ENCODE measurements around the gene NAA60. TPM values are rescaled to one million over a fixed set of nuclear protein-coding genes. Genes with fewer than 3 reads are reported as not detected.

Gene NAA60
- total RNA-seq, 1 donor from 2014 or later, result 50.6 TPM

GRCh38 chr16:3465301-3465700 is 21.8 kb downstream of the NAA60 start:
- H3K9me3 Mint-ChIP-seq, result no peaks in the 10 kb centered on the region
- no peak overlapping the region for H3K27ac Mint-ChIP-seq
- TF ChIP-seq CTCF (IDR thresholded peaks at IDR 0.05; ENCODE audit: unreplicated experiment), result no peak
- peaks cover 8% of the 10 kb centered on the region for H3K4me1 Mint-ChIP-seq
- H3K36me3 Mint-ChIP-seq, result peaks cover 14% of the 10 kb centered on the region
- H3K4me3 Mint-ChIP-seq, result no peak overlapping the region
- DNase-seq (ENCODE audit: low spot score in 2 of 2, unreplicated experiment in 2 of 2), result no peak
- H3K27me3 Mint-ChIP-seq (ENCODE audit: low read depth), result no peaks in the 10 kb centered on the region

- DNase-seq (ENCODE audit: low spot score in 2 of 2, unreplicated experiment in 2 of 2), result no peak
- no peak for TF ChIP-seq CTCF (IDR thresholded peaks at IDR 0.05; ENCODE audit: unreplicated experiment)
- H3K36me3 Mint-ChIP-seq, result peaks cover 14% of the 10 kb centered on the region
Observed at GRCh38 chr16:3465911-3466584, 22.6 kb downstream of the NAA60 start.

GRCh38 chr16:3467182-3467581 is 23.7 kb downstream of the NAA60 start:
- Mint-ChIP-seq H3K27me3 (ENCODE audit: low read depth) (no peaks in the 10 kb centered on the region), H3K4me1 (peaks cover 3% of the 10 kb centered on the region), H3K36me3 (peaks cover 14% of the 10 kb centered on the region), H3K27ac (no peak overlapping the region), H3K4me3 (no peak overlapping the region), H3K9me3 (no peaks in the 10 kb centered on the region)
- DNase-seq (ENCODE audit: low spot score in 2 of 2, unreplicated experiment in 2 of 2), result no peak
- no peak for TF ChIP-seq CTCF (IDR thresholded peaks at IDR 0.05; ENCODE audit: unreplicated experiment)

More at GRCh38 chr16:3465911-3466584, 22.6 kb downstream of the NAA60 start:
- Mint-ChIP-seq H3K4me1 (peaks cover 5% of the 10 kb centered on the region), H3K4me3 (no peak overlapping the region), H3K9me3 (no peaks in the 10 kb centered on the region), H3K27me3 (ENCODE audit: low read depth) (no peaks in the 10 kb centered on the region), H3K27ac (no peak overlapping the region)

- Mint-ChIP-seq H3K9me3 (no peaks in the 10 kb centered on the region), H3K4me1 (no peaks in the 10 kb centered on the region), H3K27ac (no peak overlapping the region), H3K4me3 (no peak overlapping the region), H3K36me3 (peaks cover 17% of the 10 kb centered on the region), H3K27me3 (ENCODE audit: low read depth) (no peaks in the 10 kb centered on the region)
- TF ChIP-seq CTCF (IDR thresholded peaks at IDR 0.05; ENCODE audit: unreplicated experiment), result no peak
- DNase-seq (ENCODE audit: low spot score in 2 of 2, unreplicated experiment in 2 of 2), result no peak
Observed at GRCh38 chr16:3467921-3468320, 24.4 kb downstream of the NAA60 start.

GRCh38 chr16:3468501-3468900 is 25.0 kb downstream of the NAA60 start:
- no peak overlapping the region for H3K4me3 Mint-ChIP-seq
- no peak overlapping the region for H3K27ac Mint-ChIP-seq
- TF ChIP-seq CTCF (IDR thresholded peaks at IDR 0.05; ENCODE audit: unreplicated experiment), result no peak
- H3K4me1 Mint-ChIP-seq, result no peaks in the 10 kb centered on the region
- H3K27me3 Mint-ChIP-seq (ENCODE audit: low read depth), result no peaks in the 10 kb centered on the region
- H3K36me3 Mint-ChIP-seq, result peaks cover 20% of the 10 kb centered on the region
- no peaks in the 10 kb centered on the region for H3K9me3 Mint-ChIP-seq
- DNase-seq (ENCODE audit: low spot score in 2 of 2, unreplicated experiment in 2 of 2), result no peak

All from mesothelial cell of epicardium (in vitro differentiated cells).